HUES48 (cell line): ENCODE data around the gene WIPF2.
A peak's percentile ranks its signal among the peaks of the same experiment; 100 is the strongest.

Experiments used
- H3K27ac ChIP-seq: one replicate; pipeline ENCODE4 v1.7.0; 2013; ENCODE audit warnings: low read depth, low read length, inconsistent platforms
- H3K27me3 ChIP-seq: 2 replicates; pipeline ENCODE4 v1.6.1; 2013; ENCODE audit warnings: mild to moderate bottlenecking, low read length; ENCODE audit not compliant: control insufficient read depth, insufficient read depth
- H3K36me3 ChIP-seq: 2 replicates; pipeline ENCODE4 v1.6.1; 2013; ENCODE audit warnings: low read length; ENCODE audit not compliant: control insufficient read depth, insufficient read depth
- H3K4me1 ChIP-seq: 2 replicates; pipeline ENCODE4 v1.6.1; 2013; ENCODE audit warnings: mild to moderate bottlenecking, low read length; ENCODE audit not compliant: control insufficient read depth, insufficient read depth
- H3K4me3 ChIP-seq: 2 replicates; pipeline ENCODE4 v1.5.1; 2013; ENCODE audit warnings: mild to moderate bottlenecking, low read depth, low read length
- H3K9ac ChIP-seq: 2 replicates; pipeline ENCODE4 v1.6.1; 2013; ENCODE audit warnings: mild to moderate bottlenecking, low read depth, low read length, moderate library complexity
- H3K9me3 ChIP-seq: 2 replicates; pipeline ENCODE4 v1.6.1; 2013; ENCODE audit warnings: low read length; ENCODE audit not compliant: control insufficient read depth, insufficient read depth

WIPF2 gene

DNA sequence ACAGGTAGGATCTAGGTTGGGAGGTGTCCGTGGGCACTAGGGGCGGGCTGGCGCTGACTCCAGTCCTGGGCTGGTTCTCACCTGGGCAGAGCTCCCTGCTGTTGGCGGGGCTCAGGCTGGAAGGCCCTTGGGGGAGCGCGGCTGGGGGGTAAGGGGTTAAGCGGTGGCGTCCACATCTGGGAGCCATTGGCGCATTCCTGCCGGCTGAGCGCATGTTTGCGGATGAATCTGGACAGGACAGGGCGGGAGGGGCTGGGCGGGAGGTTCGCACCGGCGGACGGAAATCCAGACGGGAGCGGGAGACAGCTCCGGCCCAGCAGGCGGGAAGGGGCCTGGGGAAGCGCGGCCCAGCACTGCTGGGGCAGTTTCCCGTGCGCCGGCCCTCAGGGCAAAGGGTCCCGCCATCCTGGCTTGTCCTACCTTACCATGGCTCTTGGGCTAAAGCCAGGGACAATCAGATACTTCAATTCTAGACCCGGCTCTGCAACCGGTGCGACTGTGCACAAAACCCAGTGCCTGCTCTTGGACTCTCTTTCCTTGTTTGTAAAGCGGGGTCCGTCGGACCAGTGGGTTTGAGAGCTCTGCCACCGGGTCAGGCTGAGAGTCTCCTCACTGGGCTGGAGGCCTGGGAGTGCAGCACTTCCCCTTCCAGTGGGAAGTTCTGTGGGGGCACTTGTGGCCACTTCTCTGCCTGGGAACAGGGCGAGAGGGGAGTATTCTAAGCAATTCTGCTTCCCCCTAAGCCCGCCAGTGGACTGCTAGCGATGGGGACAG is 97.7 kb downstream of the WIPF2 start:
- H3K4me1 ChIP-seq: peaks cover 42% of the 10 kb centered on the region
- no peaks in the 10 kb centered on the region for H3K36me3 ChIP-seq
- no peaks in the 10 kb centered on the region for H3K9me3 ChIP-seq
- peak overlapping the region; percentile 26 for H3K27ac ChIP-seq
- H3K9ac ChIP-seq: no peak overlapping the region
- H3K27me3 ChIP-seq: peaks cover 33% of the 10 kb centered on the region
- H3K4me3 ChIP-seq: peak overlapping the region; percentile 73

DNA sequence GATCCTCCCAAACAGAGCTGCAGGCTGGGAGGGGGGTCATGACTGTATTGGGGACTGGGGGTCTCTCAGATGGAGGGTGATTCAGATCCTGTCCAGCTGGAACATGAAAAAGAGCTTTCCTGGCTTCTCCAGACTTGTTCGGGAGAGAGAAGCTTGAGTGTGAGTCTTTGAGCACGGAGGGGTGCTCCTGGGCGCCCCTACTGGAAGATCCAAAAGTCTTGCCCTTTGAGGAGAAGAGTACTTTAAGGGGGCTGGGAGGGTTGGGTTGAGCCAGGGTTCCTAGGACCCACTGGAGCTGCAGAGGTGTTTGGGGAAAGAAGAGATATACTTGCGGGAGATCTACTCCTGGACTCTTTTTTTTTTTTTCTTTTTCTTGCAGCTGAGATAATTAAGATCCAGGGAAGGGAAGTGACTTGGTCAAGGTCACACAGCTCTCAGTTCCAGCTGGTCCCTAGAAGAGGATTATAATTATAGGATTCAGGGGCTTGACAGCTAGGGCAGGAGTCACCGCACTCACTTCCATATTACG is 98.3 kb downstream of the WIPF2 start:
- no peaks in the 10 kb centered on the region for H3K36me3 ChIP-seq
- H3K9ac ChIP-seq: no peak overlapping the region
- H3K4me3 ChIP-seq: peak overlapping the region; percentile 73
- H3K4me1 ChIP-seq: peaks cover 44% of the 10 kb centered on the region
- H3K9me3 ChIP-seq: no peaks in the 10 kb centered on the region
- no peak overlapping the region for H3K27ac ChIP-seq
- peaks cover 33% of the 10 kb centered on the region for H3K27me3 ChIP-seq

DNA sequence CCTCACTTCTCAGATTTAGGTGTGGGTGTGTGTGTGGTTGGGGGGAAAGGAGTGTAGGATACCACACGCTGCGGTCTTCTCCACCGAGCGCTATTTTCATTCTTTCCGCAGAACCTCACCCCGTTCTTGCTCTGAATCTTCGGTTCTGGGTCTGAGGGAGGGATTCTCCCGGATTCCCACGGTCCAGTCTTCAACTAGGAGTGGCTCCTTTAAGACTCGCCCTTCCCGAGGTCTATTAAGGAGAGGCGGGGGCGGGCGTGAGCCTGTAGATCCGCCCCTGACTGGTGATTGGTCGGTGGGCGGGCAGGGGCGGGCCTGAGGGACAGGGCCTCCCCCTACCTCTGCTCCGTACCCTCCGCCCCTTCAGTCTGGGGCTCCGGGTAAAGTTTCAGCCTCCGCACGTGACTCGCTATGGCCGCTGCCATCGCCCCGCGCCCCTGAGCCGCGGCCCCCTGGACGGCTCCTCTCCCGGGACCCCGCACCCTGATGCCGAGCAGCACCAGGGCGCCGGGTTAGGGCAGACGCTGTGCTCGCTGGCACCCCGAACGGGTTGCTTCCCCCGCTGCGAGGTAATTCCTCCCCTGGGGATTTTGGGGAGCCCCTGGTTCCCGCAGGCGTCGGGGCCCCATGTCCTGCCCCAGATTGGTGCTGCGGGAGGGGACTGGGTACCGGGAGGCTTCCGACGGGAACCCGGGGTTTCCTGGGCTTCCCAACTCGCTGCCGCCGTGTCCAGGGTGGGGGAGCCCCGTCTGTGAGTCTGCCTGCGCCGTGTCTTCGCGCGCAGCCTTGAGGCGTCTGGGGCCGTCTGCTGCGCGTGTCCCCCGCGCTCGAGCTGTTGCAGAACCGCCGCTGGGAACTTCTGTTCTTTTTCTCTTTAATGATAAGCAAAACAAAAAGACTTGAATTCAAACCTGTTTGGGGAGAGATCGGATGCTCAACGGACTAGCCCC is 99.1 kb downstream of the WIPF2 start:
- Histone ChIP-seq H3K27ac (peak overlapping the region; percentile 24), H3K36me3 (no peaks in the 10 kb centered on the region), H3K9me3 (no peaks in the 10 kb centered on the region), H3K4me3 (peak overlapping the region; percentile 73), H3K27me3 (peaks cover 33% of the 10 kb centered on the region), H3K4me1 (peaks cover 52% of the 10 kb centered on the region), H3K9ac (peak overlapping the region; percentile 12; the same call in 1 of the 2 replicates)

DNA sequence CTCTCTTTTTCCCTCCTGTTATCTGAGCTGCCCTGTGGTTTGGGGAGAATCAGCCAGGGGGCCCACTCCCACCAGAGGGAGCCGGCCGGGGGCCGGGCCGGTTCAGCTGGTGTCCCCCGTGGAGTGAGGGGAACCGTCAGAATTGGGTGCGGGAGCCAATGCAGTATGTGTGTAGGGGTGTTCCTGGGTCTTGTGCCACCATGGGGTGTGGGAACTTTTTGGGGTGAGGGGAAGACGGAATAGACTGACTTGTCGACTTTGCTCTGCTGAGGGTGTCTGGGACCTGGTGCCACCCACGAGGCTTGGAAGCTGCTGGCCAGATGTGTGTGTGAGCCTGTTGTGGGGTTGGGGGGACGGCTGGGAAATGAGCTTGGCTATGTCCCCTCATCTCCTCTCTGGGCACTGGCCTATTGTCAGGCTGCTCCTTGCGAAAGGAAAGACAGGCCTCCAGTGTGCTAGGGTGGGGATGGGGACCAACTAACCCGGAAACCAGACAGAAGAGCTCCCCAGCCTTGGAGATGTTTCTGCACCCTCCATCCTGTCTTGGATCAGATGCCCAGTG is 99.8 kb downstream of the WIPF2 start:
- Histone ChIP-seq H3K27me3 (peaks cover 33% of the 10 kb centered on the region), H3K9me3 (no peaks in the 10 kb centered on the region), H3K4me1 (peaks cover 46% of the 10 kb centered on the region), H3K4me3 (peak overlapping the region; percentile 73), H3K36me3 (no peaks in the 10 kb centered on the region), H3K9ac (no peak overlapping the region), H3K27ac (no peak overlapping the region)

DNA sequence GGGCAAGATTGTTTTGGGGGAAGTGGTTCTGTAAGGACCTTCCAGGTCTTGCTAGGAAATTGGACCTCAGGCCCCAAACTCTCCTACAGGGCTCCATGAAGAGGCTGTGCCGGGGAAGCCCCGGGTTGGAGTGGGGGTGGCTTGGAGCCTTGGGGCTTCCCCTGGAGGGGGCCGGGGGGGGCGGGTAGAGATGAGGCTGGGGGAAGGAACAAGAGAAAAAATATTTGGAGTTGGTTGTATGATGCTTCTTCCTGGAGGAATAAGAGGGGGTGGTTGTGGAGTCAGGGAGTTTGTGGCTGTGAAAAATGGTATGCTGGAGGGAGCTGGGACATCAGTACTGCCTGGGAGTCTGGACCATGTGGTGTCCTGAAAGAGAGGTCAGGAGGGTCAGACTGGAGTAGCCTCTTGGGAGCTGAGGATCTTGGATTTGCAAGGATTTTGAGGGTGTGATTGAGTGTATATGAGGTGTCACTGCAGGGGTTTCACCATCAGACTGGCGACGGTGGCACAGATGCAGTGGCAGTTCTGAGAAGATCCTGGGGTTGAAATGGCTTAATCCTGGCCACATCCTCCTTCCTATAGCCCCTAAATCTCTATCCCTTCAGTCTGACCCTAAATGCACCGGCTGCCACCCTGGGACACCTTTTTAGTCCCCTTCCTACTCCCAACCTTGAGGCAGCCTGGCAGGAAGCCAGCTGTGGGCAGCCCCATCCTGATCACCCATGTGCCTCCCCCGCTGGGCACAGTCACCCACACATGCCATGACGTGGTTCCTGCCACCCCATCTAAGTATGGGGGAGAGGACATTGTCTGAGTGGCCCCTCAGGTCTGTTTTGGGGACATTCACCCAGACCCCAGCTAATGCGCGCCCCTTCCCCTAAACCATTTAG is 100.8 kb downstream of the WIPF2 start:
- H3K4me3 ChIP-seq: no peak overlapping the region
- H3K36me3 ChIP-seq: no peaks in the 10 kb centered on the region
- no peaks in the 10 kb centered on the region for H3K9me3 ChIP-seq
- no peak overlapping the region for H3K27ac ChIP-seq
- no peak overlapping the region for H3K9ac ChIP-seq
- H3K4me1 ChIP-seq: peaks cover 46% of the 10 kb centered on the region
- peaks cover 33% of the 10 kb centered on the region for H3K27me3 ChIP-seq

DNA sequence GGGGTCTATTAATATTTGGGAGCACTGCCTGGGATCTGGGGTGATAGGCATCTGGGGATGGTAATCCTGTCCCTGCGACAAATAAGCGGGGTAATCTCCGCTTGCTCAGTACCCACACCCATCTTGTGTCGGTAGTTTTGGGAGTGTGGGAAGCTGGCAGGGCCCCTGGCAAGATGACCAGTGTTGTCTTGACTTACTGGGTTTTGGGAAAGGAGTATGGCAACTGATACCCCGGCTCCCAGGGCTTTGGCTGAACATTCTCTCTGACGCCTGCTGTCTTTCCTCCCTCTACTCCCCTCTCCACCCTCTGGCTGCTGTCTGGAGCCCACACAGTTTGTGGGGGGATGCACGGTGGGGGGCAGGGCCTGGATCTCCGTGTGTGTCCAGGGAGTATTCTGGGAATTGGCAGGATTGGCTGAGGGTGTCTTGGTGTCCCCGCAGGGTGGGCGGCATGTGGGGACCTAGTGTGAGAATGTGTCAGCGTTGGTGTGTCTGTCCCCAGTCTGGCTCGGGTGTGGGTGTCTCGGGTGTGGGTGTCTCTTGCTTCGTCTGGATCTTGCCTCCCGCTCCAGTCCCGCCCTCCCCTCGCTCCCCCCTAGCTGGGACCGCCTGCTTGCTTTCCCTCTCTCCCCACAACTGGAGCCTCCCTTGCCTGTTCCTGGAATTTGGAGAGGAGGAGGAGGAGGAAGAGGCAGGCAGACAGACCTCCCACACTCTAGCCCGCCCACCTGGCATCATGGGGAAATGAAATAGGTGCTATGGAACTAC is 101.8 kb downstream of the WIPF2 start:
- H3K4me1 ChIP-seq: peaks cover 39% of the 10 kb centered on the region
- H3K36me3 ChIP-seq: no peaks in the 10 kb centered on the region
- no peak overlapping the region for H3K4me3 ChIP-seq
- no peak overlapping the region for H3K27ac ChIP-seq
- peaks cover 27% of the 10 kb centered on the region for H3K27me3 ChIP-seq
- H3K9ac ChIP-seq: no peak overlapping the region
- no peaks in the 10 kb centered on the region for H3K9me3 ChIP-seq

DNA sequence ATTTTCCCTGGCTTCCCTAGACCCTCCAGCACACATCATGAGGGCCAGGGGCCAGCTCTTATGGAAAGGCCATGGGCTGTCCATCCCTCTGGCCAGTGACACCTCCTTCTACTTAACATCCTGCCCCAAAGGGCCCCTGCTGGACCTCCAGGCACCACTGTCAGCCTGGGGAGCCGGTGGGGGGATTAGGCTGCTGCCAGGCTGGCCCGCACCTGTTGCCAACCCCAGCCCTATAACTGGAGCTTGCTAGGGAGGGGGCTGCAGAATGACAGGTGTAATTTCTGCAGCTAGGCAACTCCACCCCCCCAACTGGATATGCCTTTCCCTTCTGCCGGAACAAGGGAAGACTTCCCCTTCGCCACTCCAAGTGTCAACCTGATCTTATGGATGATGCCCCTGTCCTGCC is 102.4 kb downstream of the WIPF2 start:
- Histone ChIP-seq H3K9me3 (no peaks in the 10 kb centered on the region), H3K4me1 (peaks cover 33% of the 10 kb centered on the region), H3K36me3 (no peaks in the 10 kb centered on the region), H3K27me3 (peaks cover 22% of the 10 kb centered on the region), H3K9ac (no peak overlapping the region), H3K4me3 (no peak overlapping the region), H3K27ac (no peak overlapping the region)

DNA sequence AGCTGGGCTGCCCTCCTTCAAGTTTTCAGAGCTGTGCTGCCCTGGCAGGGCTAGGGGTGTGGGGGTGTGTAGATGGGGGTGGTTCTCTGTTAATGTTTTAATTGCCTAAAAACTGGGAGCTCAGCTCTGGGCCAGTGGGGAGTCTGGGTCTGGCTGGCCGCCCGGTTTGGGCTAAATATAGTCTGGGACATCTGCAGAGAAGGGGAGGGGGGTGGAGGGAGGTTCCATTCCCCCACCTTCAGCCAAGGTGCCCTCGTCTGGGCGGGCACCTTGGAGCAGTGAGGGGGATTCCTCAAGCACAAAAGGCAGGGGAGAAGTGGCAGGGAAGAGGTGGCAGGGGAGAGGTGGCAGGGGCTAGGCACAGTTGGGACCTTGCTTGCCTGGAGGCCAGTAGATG is 102.9 kb downstream of the WIPF2 start:
- H3K27me3 ChIP-seq: peaks cover 18% of the 10 kb centered on the region
- peaks cover 31% of the 10 kb centered on the region for H3K4me1 ChIP-seq
- H3K9me3 ChIP-seq: no peaks in the 10 kb centered on the region
- H3K4me3 ChIP-seq: no peak overlapping the region
- H3K27ac ChIP-seq: no peak overlapping the region
- H3K36me3 ChIP-seq: no peaks in the 10 kb centered on the region
- H3K9ac ChIP-seq: no peak overlapping the region

DNA sequence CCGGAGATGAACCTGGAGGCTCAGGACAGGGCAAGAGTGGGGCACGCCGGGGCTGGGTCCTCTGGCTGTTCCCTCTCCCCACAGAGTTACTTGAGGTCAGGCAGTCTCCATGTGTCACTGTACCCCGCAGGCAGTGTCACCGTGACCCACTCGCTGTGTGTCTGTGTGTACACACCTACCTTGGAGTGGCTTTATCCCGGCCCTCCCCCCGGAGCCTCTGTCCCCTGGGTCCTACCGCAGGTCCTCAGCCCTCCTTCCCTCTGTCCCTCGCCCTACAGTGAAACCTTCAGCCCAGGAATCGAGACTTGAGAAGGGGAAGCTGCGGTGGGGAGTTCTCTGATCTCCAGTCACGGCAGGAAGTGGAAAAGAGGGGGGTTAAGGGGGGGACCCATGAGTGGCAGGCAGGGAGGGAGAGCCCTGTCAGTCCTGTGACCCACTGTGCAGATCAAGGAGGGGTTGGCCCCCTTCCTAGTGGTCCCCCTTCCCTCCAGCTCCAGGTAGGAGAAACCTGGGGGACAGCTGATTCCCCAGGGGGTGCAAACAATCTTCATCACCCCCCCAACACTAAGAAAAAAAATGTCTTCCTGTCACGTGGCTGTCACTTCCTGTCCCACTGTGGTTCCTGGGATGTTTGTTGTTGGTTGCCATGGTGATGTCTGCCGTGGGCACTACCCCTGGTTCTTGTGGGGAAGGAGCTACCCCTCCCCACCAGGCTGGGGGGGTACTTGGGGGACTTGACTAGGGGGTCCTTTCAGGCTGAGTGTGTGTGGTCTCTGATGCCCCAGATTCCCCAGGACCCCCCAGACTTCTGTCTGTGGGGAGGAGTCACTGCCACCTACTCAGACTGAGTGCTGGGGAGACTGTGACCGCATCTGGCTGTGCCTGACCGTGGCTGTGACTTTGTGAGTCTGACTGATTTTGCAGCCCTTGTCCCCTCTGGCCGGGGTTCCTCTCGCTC is 103.5 kb downstream of the WIPF2 start:
- H3K27ac ChIP-seq: peak overlapping the region; percentile 30
- peaks cover 11% of the 10 kb centered on the region for H3K27me3 ChIP-seq
- no peak overlapping the region for H3K4me3 ChIP-seq
- peaks cover 28% of the 10 kb centered on the region for H3K4me1 ChIP-seq
- no peaks in the 10 kb centered on the region for H3K36me3 ChIP-seq
- H3K9ac ChIP-seq: no peak overlapping the region
- no peaks in the 10 kb centered on the region for H3K9me3 ChIP-seq
